HG03103 (cell line): ENCODE data around the gene GPR75.
"Not testable (repeated sequence)": the region's sequence is repeated elsewhere in the genome, so short reads cannot be mapped to it uniquely, and the experiment has no call there.

Source experiments
- ATAC-seq: cut with Tn5 transposase; IDR thresholded peaks from one replicate; pipeline ENCODE4 v1.9.1; 2021; ENCODE audit warnings: low read depth; ENCODE audit not compliant: unreplicated experiment

GPR75 gene

DNA sequence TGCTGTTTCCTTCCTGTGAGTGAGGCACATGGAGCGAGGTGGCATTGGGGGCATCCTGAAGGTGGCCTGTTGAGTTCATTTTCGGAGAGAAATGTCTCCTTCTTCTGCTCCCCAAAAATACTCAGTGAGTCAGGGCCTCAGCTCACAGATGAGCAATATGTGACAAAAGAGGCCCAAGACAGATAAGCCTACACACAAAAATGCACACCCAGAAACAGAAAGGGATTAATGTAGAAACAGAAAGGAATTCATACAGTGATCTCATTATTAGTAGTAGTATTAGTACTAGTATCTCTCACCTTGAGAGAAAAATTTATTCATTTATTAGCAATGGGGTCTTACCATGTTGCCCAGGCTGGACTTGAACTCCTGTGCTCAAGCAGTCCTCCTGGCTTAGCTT, 5.1 kb downstream of the GPR75 start:
- no peak for ATAC-seq

DNA sequence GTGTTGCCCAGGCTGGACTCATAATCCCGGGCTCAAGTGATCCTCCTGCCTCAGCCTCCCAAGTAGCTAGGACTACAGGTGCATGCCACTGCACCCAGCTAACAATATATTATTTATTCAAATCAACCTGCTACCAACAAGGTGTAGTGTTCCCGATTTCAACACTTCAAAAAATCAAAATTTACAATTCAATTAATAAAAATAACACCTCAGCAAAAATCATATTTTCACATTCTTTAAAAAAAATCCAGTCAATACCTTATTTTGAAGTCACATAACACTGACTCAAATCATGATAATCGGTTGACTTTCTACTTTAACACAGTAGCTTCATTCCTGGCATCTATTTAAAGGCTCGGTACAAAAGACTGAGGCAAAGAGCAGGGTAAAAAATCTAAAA, 7.2 kb downstream of the GPR75 start:
- no peak for ATAC-seq

GRCh38 chr2:53851052-53851757, 8.6 kb downstream of the GPR75 start:
- ATAC-seq = not testable (repeated sequence)

- no peak for ATAC-seq
These were observed 11.7 kb downstream of the GPR75 start for GRCh38 chr2:53848062-53848461.

DNA sequence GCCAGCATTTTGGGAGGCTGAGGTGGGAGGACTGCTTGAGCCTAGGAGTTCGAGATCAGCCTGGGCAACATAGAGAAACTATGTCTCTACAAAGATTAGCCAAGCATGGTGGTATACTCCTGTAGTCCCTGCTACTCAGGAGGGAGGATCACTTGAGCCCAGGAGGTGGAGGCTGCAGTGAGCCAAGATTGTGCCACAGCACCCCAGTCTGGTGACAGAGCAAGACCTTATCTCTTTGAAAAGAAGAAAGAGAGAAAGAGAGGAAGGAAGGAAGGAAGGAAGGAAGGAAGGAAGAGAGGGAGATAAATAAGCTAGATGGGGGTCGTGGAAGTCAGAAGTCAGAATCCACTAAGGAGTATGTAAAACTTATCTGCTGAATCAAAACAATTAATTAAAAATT, 16.2 kb downstream of the GPR75 start:
- no peak for ATAC-seq

- no peak for ATAC-seq
These were observed 16.9 kb downstream of the GPR75 start for GRCh38 chr2:53842891-53843290.

DNA sequence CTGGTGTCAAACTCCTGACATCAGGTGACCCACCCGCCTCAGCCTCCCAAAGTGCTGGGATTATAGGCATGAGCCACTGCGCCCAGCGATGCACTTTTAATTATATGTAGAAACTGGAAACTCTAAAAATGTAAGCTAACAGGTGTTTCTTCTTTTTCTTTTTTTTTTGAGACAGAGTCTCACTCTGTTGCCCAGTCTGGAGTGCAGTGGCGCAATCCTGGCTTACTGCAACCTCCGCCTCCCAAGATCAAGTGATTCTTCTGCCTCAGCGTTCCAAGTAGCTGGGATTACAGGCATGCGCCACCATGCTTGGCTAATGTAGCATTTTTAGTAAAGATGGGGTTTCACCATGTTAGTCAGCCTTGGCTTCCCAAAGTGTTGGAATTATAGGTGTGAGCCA, 18.1 kb downstream of the GPR75 start:
- ATAC-seq = not testable (repeated sequence)

GRCh38 chr2:53840580-53840979, 19.2 kb downstream of the GPR75 start:
- no peak for ATAC-seq

DNA sequence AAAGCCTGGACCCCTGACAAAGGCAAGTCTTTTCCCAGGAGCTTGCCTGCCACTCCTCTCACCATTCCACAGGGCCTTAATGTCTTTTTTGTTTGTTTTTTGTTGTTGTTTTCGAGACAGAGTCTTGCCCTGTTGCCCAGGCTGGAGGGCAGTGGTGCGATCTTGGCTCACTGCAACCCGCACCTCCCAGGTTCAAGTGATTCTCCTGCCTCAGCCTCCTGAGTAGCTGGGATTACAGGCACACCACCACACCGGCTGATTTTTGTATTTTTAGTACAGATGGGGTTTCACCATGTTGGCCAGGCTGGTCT, 29.8 kb downstream of the GPR75 start:
- not testable (repeated sequence) for ATAC-seq

- ATAC-seq = no peak
These were observed 30.3 kb downstream of the GPR75 start for GRCh38 chr2:53829273-53829979.

DNA sequence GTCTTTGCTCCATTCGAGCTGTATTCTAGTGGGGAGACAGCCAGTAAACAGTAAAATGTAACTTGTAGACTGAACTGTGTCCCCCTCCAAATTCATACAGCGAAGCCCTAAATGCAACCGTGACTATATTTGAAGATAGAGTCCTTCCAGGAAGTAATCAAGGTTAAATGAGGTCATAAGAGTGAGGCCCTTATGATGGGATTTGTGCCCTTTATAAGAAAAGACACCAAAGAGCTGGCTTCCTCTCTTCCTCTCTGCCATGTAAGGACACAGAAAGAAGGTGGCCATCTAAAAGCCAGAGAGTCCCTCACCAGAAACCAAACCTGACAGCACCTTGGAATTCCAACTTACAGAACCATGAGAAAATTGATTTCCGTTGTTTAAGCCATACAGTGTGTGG, 31.4 kb downstream of the GPR75 start:
- ATAC-seq = no peak

GRCh38 chr2:53827398-53828175, 32.2 kb downstream of the GPR75 start:
- ATAC-seq = no peak

- ATAC-seq = no peak
These were observed 33.0 kb downstream of the GPR75 start for GRCh38 chr2:53826587-53827397.

DNA sequence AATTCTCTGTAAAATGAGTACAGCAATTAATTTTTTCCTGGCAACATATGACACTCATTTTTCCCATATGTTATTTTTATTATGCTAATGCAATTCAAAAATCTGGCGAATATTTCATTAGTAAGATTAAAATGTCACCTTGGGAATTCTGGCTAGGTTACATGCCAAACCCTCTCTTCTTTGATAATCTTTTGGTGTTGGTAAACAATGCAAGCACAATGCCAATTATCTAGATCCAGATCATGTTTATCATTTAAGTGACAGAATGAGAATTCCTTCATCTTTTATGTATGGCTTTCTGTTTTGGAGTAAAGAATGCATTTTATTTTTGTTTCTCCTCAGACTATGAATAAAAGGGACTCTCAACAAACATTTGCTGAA, 33.7 kb downstream of the GPR75 start:
- ATAC-seq = no peak

DNA sequence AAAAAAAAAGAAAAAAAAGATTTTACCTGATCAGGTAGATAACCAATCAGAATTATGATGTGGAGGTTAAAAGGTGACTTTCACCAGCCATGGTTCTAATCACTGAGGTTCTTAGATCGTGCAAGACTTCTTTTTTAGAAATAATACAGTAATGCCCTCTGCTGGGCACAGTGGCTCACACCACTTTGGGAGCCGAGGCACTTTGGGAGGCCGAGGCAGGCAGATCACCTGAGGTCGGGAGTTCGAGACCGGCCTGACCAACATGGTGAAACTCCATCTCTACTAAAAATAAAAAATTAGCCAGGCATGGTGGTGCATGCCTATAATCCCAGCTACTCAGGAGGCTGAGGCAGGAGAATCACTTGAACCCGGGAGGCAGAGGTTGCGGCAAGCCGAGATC, 36.1 kb downstream of the GPR75 start:
- ATAC-seq = not testable (repeated sequence)

- no peak for ATAC-seq
These were observed 38.0 kb downstream of the GPR75 start for GRCh38 chr2:53821810-53822209.

GRCh38 chr2:53820711-53821110, 39.1 kb downstream of the GPR75 start:
- no peak for ATAC-seq

- ATAC-seq = no peak
These were observed 39.7 kb downstream of the GPR75 start for GRCh38 chr2:53820048-53820447.

GRCh38 chr2:53819634-53820033, 40.1 kb downstream of the GPR75 start:
- ATAC-seq = no peak

GRCh38 chr2:53818854-53819435, 40.8 kb downstream of the GPR75 start:
- no peak for ATAC-seq

DNA sequence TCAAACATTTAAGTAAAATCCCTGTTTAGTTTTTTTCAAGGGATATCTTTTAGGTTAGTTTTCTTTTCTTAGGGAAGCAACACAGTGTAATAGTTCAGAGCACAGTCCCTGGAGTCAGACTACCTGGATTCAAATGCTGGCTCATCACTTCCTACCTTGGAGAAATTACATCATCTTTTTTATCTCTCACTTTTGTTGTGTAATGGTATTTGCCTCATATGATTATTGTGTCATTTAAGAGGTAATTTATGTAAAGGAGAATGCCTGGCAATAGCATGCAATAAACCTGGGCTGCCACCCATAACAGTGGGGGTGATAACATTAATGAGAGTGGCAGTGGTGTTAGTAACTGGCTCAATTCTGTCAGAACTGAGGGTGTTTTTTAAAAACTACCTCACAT, 46.6 kb downstream of the GPR75 start:
- no peak for ATAC-seq
